ENCODE data around the gene ZFYVE19. TPM values are rescaled to one million over a fixed set of nuclear protein-coding genes. Genes with fewer than 3 reads are reported as not detected.

ZFYVE19 gene
- total and polyA plus RNA-seq, 2 of the 4 experiments (the other 2 are of a cell fraction), result 22.6 to 29.6 TPM

DNA sequence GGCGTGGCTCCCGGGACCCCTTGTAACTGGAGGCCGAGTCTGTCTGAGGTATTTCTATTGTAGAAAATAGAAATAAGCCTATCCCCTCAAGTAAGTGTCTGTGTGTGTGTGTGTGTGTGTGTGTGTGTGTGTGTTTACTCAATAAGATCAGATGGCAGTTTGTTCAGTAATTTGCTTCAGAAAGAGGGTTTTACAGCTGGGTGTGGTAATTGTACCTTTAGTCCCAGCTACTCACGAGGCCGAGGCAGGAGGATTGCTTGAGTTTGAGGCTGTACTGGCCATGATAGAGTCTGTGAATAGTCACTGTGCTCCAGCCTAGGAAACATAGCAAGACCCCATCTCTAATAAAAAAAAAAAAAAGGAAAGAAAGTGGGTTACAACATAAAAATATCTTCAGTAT, 45.6 kb downstream of the ZFYVE19 start:
- Histone ChIP-seq H3K4me1 (ENCODE audit: control insufficient read depth, insufficient read depth, low read length) (no peaks in the 10 kb centered on the region), H2BK5ac (ENCODE audit: low read depth, low read length, poor library complexity, severe bottlenecking) (no peak overlapping the region), H3K4me3 (ENCODE audit: insufficient read depth, low read depth, low read length) (no peak overlapping the region), H4K20me1 (ENCODE audit: insufficient read depth, low read length) (no peaks in the 10 kb centered on the region; the same call in 1 of the 2 replicates), H3K79me1 (ENCODE audit: low read depth in 1 of 2, low read length in 2 of 2) (no peaks in the 10 kb centered on the region), H4K91ac (ENCODE audit: insufficient read depth, low read depth, low read length) (no peak overlapping the region), H3K36me3 (ENCODE audit: control insufficient read depth, insufficient read depth, low read length) (no peaks in the 10 kb centered on the region), H3K4ac (ENCODE audit: low read depth, low read length) (no peak overlapping the region), H3K56ac (ENCODE audit: extremely low read depth, insufficient read depth, low read length) (no peak overlapping the region), H3K4me2 (ENCODE audit: low read depth, low read length) (no peak overlapping the region), H3K9me1 (ENCODE audit: insufficient read depth, low read length) (no peaks in the 10 kb centered on the region), H3K9ac (ENCODE audit: low read depth, low read length) (no peak overlapping the region), H3K27me3 (ENCODE audit: control insufficient read depth, insufficient read depth, low read length) (peaks cover 18% of the 10 kb centered on the region), H2AFZ (replicated peaks; ENCODE audit: low read length, poor library complexity) (no peak overlapping the region), H3K14ac (replicated peaks; ENCODE audit: low read depth, low read length) (no peak overlapping the region), H3K18ac (ENCODE audit: low read depth, low read length) (no peak overlapping the region), H4K8ac (ENCODE audit: low read depth in 2 of 2, low read length in 2 of 2) (no peak overlapping the region), H2AK9ac (replicated peaks; ENCODE audit: low read depth, low read length, poor library complexity) (no peak overlapping the region), H3K9me3 (ENCODE audit: control insufficient read depth, insufficient read depth, low read length) (no peaks in the 10 kb centered on the region), H2BK20ac (ENCODE audit: low read depth, low read length) (no peak overlapping the region), H2BK15ac (ENCODE audit: low read depth, low read length) (no peak overlapping the region), H2BK120ac (ENCODE audit: low read depth, low read length) (no peak overlapping the region), H3K23ac (ENCODE audit: low read depth, low read length) (no peak overlapping the region), H4K5ac (ENCODE audit: low read depth, low read length) (no peak overlapping the region), H3K27ac (ENCODE audit: insufficient read depth, low read length) (no peak overlapping the region), H2AK5ac (ENCODE audit: low read depth, low read length) (no peak overlapping the region)
- TF ChIP-seq BHLHE40 (IDR thresholded peaks at IDR 0.05; ENCODE audit: low read depth, low read length) (no peak), CHD1 (IDR thresholded peaks at IDR 0.05; ENCODE audit: low read depth, low read length) (no peak), MAFK (IDR thresholded peaks at IDR 0.05; ENCODE audit: low read depth, low read length) (no peak), CEBPB (IDR thresholded peaks at IDR 0.05; ENCODE audit: low read depth, low read length) (no peak), RAD21 (IDR thresholded peaks at IDR 0.05; ENCODE audit: low read length) (no peak), SMC3 (IDR thresholded peaks at IDR 0.05; ENCODE audit: low read depth, low read length) (no peak)
- TF ChIP-seq, protein P1, sequence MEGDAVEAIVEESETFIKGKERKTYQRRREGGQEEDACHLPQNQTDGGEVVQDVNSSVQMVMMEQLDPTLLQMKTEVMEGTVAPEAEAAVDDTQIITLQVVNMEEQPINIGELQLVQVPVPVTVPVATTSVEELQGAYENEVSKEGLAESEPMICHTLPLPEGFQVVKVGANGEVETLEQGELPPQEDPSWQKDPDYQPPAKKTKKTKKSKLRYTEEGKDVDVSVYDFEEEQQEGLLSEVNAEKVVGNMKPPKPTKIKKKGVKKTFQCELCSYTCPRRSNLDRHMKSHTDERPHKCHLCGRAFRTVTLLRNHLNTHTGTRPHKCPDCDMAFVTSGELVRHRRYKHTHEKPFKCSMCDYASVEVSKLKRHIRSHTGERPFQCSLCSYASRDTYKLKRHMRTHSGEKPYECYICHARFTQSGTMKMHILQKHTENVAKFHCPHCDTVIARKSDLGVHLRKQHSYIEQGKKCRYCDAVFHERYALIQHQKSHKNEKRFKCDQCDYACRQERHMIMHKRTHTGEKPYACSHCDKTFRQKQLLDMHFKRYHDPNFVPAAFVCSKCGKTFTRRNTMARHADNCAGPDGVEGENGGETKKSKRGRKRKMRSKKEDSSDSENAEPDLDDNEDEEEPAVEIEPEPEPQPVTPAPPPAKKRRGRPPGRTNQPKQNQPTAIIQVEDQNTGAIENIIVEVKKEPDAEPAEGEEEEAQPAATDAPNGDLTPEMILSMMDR (conservative IDR thresholded peaks at IDR 0.05; ENCODE audit: low read depth, low read length), result no peak
- in situ Hi-C loops (cut with MboI; ENCODE audit: low sequenced_read_pairs) (no loop called here), intact Hi-C loops (cut with micrococcal nuclease) (no loop called here), dilution Hi-C loops (cut with HindIII; ENCODE audit: low sequenced_read_pairs, unreplicated experiment) (no loop called here)
- CTCF ChIA-PET, result no interaction called here
- no CpG with 5 or more reads among the region's 5 CpGs for WGBS, 2 experiments (ENCODE audit: extremely low coverage in 2 of 2, insufficient read length in 1 of 2)
- DNase-seq, result no peak
- POLR2A ChIA-PET (ENCODE audit: unreplicated experiment), result no interaction called here
- ATAC-seq (ENCODE audit: low read depth), result no peak
- no TSS peak for BruUV-seq (replicated peaks)
